Measurements from ENCODE around the gene UGGT1. TPM values are rescaled to one million over a fixed set of nuclear protein-coding genes. Genes with fewer than 3 reads are reported as not detected.

The UGGT1 gene
- total RNA-seq, 1 experiment from 2014 or later, result 55.9 TPM

DNA sequence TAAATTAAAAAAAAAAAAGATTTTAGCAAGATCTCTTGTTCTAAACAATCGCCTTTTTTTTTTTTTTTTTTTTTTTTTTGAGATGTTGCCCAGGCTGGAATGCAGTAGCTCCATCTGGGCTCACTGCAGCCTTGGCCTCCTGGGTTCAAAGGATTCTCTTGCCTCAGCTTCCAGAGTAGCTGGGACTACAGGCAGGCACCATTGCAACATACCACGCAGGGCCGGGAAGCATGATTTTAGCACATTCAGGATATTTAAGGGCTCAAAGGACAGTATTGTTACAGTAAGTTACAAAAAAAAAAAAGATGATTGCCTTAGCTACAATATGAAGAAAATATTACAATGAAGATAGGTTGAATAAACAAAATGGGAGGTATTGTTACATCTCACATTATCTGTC, 33.7 kb upstream of the UGGT1 start:
- no peak overlapping the region for H3K14ac ChIP-seq (ENCODE audit: insufficient read depth, low read length)
- no CpG with 5 or more reads among the region's 3 CpGs for WGBS (ENCODE audit: extremely low coverage, insufficient read length, low lambda C conversion rate)
- H3K27me3 Mint-ChIP-seq (ENCODE audit: low read depth), result peaks cover 2% of the 10 kb centered on the region; the same call in 1 of the 2 replicates

More for the DNA sequence above, 33.7 kb upstream of the UGGT1 start:
- H4K5ac ChIP-seq (ENCODE audit: insufficient read length, low read depth, low read length), result no peak overlapping the region
- DNase-seq, result no peak
- Mint-ChIP-seq H3K36me3 (ENCODE audit: insufficient read depth in 1 of 3, low read depth in 3 of 3) (no peaks in the 10 kb centered on the region), H3K9me3 (peaks cover 0 to 2% of the 10 kb centered on the region in 2 experiments; a peak in 2 of 5 replicates), H3K27ac (no peak overlapping the region), H3K4me1 (peaks cover 5 to 13% of the 10 kb centered on the region in 2 experiments), H3K4me3 (no peak overlapping the region)
- H3K9ac ChIP-seq (ENCODE audit: extremely low read depth, insufficient read length, low read length), result no peak overlapping the region
- H4K91ac ChIP-seq (ENCODE audit: insufficient read length, low read depth, low read length), result no peak overlapping the region
- H3K79me1 ChIP-seq (ENCODE audit: insufficient read depth, low read depth, low read length, poor library complexity, severe bottlenecking), result no peaks in the 10 kb centered on the region
- H3T11ph ChIP-seq (ENCODE audit: low read length), result no peak overlapping the region
- no peak overlapping the region for H3K23ac ChIP-seq (ENCODE audit: insufficient read length, low read depth, low read length)
- H2AFZ ChIP-seq (ENCODE audit: low read length), result no peak overlapping the region
- no peak overlapping the region for H4K8ac ChIP-seq (replicated peaks; ENCODE audit: insufficient read length, low read depth, low read length)
- H3K4me1 ChIP-seq (ENCODE audit: insufficient read depth, low read length), result no peaks in the 10 kb centered on the region
- H2BK12ac ChIP-seq (ENCODE audit: insufficient read length, low read depth, low read length), result no peak overlapping the region
- no peaks in the 10 kb centered on the region for H3K79me2 ChIP-seq (ENCODE audit: insufficient read depth, low read length)
- no peak overlapping the region for H3K27ac ChIP-seq (ENCODE audit: insufficient read length, low read depth, low read length)
- H2BK5ac ChIP-seq (ENCODE audit: insufficient read length, low read length), result no peak overlapping the region
- H3K23me2 ChIP-seq (ENCODE audit: insufficient read length, low read depth, low read length, poor library complexity, severe bottlenecking), result no peaks in the 10 kb centered on the region
- no peak overlapping the region for H3K18ac ChIP-seq (ENCODE audit: insufficient read length, low read depth, low read length)
- no peak overlapping the region for H3K4ac ChIP-seq (ENCODE audit: low read depth, low read length)
- H3K27me3 ChIP-seq (ENCODE audit: insufficient read depth, low read length), result no peaks in the 10 kb centered on the region
- TF ChIP-seq, protein P1, sequence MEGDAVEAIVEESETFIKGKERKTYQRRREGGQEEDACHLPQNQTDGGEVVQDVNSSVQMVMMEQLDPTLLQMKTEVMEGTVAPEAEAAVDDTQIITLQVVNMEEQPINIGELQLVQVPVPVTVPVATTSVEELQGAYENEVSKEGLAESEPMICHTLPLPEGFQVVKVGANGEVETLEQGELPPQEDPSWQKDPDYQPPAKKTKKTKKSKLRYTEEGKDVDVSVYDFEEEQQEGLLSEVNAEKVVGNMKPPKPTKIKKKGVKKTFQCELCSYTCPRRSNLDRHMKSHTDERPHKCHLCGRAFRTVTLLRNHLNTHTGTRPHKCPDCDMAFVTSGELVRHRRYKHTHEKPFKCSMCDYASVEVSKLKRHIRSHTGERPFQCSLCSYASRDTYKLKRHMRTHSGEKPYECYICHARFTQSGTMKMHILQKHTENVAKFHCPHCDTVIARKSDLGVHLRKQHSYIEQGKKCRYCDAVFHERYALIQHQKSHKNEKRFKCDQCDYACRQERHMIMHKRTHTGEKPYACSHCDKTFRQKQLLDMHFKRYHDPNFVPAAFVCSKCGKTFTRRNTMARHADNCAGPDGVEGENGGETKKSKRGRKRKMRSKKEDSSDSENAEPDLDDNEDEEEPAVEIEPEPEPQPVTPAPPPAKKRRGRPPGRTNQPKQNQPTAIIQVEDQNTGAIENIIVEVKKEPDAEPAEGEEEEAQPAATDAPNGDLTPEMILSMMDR (conservative IDR thresholded peaks at IDR 0.05), result no peak
- H3K56ac ChIP-seq (ENCODE audit: insufficient read length, low read depth, low read length), result no peak overlapping the region
- no peak overlapping the region for H3K4me2 ChIP-seq (ENCODE audit: insufficient read depth, insufficient read length, low read length)
- no peak overlapping the region for H2AK5ac ChIP-seq (ENCODE audit: insufficient read length, low read length)
- no peak overlapping the region for H2BK15ac ChIP-seq (ENCODE audit: low read depth, low read length)
- H3K9me3 ChIP-seq (ENCODE audit: control insufficient read depth, low read depth, low read length), result no peaks in the 10 kb centered on the region
- no peak overlapping the region for H2BK120ac ChIP-seq (ENCODE audit: low read depth, low read length, poor library complexity, severe bottlenecking)
- H4K20me1 ChIP-seq (ENCODE audit: control insufficient read depth, insufficient read depth, insufficient read length), result no peaks in the 10 kb centered on the region
- H2BK20ac ChIP-seq (ENCODE audit: low read depth, low read length, poor library complexity, severe bottlenecking), result no peak overlapping the region

All from H9 (cell line).